Heart right ventricle (tissue), 16 donors: ENCODE results near the gene N4BP2. TPM values are rescaled to one million over a fixed set of nuclear protein-coding genes. Genes with fewer than 3 reads are reported as not detected.

Experiments
- ATAC-seq, 8 donors: fragments of 200-7000 bp; cut with Tn5 transposase; one replicate each; pipeline ENCODE4 v1.9.1; 2020; ENCODE audit warnings: mild to moderate bottlenecking in 8 of 8, moderate library complexity in 8 of 8, moderate number of reproducible peaks in 1 of 8
- DNase-seq, 2 donors: peaks; one replicate each; pipeline ENCODE4 v3.0.0-alpha.2; 2020
- H3K27ac ChIP-seq, 10 donors: fragments of 200-600 bp; sonication (generic) in 2 of 10; one replicate each; pipeline versions ENCODE4 v1.5.0 to v1.8.0; 2020 to 2022; ENCODE audit warnings: mild to moderate bottlenecking in 3 of 10
- H3K27me3 ChIP-seq, 7 donors: fragments of 200-600 bp; one replicate each; pipeline ENCODE4 v1.8.0; 2021 to 2022; ENCODE audit warnings: mild to moderate bottlenecking in 2 of 7
- H3K36me3 ChIP-seq, 9 donors: fragments of 200-600 bp; sonication (generic) in 1 of 9; one replicate each; pipeline versions ENCODE4 v1.5.0 to v1.8.0; 2020 to 2022; ENCODE audit warnings: mild to moderate bottlenecking in 2 of 9
- H3K4me1 ChIP-seq, 9 donors: fragments of 200-600 bp; sonication (generic) in 1 of 9; one replicate each; pipeline versions ENCODE4 v1.5.0 to v1.8.0; 2020 to 2022; ENCODE audit warnings: mild to moderate bottlenecking in 4 of 9
- H3K4me3 ChIP-seq, 10 donors: fragments of 200-600 bp; sonication (generic) in 2 of 10; one replicate each; pipeline versions ENCODE4 v1.5.0 to v1.8.0; 2020 to 2022; ENCODE audit warnings: mild to moderate bottlenecking in 7 of 10, moderate library complexity in 2 of 10
- H3K9me3 ChIP-seq, 11 donors: fragments of 200-600 bp in 10 of 11; sonication (generic) in 2 of 11; one replicate each; pipeline versions ENCODE4 v1.5.0 to v1.8.0; 2013 to 2022; ENCODE audit warnings: mild to moderate bottlenecking in 2 of 11, control low read depth in 1 of 11, moderate library complexity in 1 of 11
- CTCF ChIP-seq, 9 donors: fragments of 200-600 bp; sonication (generic) in 2 of 9; IDR thresholded peaks; one replicate each; pipeline versions ENCODE4 v1.5.0 to v1.8.0; 2021 to 2022; ENCODE audit warnings: antibody characterized with exemption in 9 of 9, mild to moderate bottlenecking in 5 of 9, moderate library complexity in 1 of 9
- WGBS, 2 donors: extraction: QIAGEN DNeasy Blood & Tissue Kit; methylation state at CpG; one replicate each; pipeline ENCODE4 v1.1.7; 2013; ENCODE audit warnings: inconsistent platforms in 1 of 2; 5-methylcytosine and 5-hydroxymethylcytosine counted together
- intact Hi-C, 10 donors: fragments of 100-400 bp; cut with DNase I; formaldehyde crosslinking; loops; one replicate each; pipeline versions ENCODE4 v1.11.1 to v1.14.2; 2022
- polyA plus RNA-seq, 2 donors: library from polyadenylated mRNA; stranded (reverse); fragments of 200-250 nt; gene quantifications; one replicate each; pipeline ENCODE4 v1.2.3, GENCODE V29; 2013
- total RNA-seq, 10 donors: library from RNA; stranded (reverse); fragmentation: NEBNext Ultra II Directional in 3 of 10; extraction: Animal tissue kit (Norgen Biotek cat#: 25700) in 3 of 10; gene quantifications; one replicate each; pipeline versions ENCODE4 v1.2.1 to v1.2.4, GENCODE V29; 2021 to 2023
- donor health status: Arrhythmogenic right ventricular cardiomyopathy.
- donor health status: ischemic (EF 13 %, LVEDD 7.1; RV severe dilation, severe dysfunction).
- donor health status: healthy with polysubstance abuse.
- donor health status: DM: no; HTN: yes; CAD: no.
- donor health status: DM: no; HTN: no; CAD: no.
- donor health status: ischemic (EF 25% LVEDD 6.9; RV normal size, moderate dysfunction).
- donor health status: ischemic (EF 25% LVEDD 5.7; RV mildly dilated, moderate dysfunction).
- donor health status: healthy.
- donor health status: DM: yes; HTN: yes; CAD: no.
- donor health status: Ischemic cardiomyopathy.
- donor health status: ischemic (EF 35%, LVEDD 5.7; RV mildly dilated, moderate dysfunction).
- donor health status: nonischemic (EF 11% LVEDD 7.7; RV severe dilation, severe dysfunction).
- donor health status: DM: yes; HTN: yes; CAD: no.
- donor health status: PGD.
- donor health status: ischemic (EF 29% LVEDD 5.4; RV normal size, mild dysfunction).
- donor health status: nonischemic (EF 23%, LVEDD 6.1; RV moderate dilation, normal function).

The N4BP2 gene
- total and polyA plus RNA-seq, 12 donors = 0.65 to 6.9 (median 5.1) TPM

- ATAC-seq (no peak), DNase-seq (no peak)
- 94 to 95% methylated on average over 6 of the region's 6 CpGs for WGBS, 2 donors
- H3K9me3 ChIP-seq = no peaks in the 10 kb centered on the region
- intact Hi-C loops = loop anchor here in 9 of 10 donors (5.0 to 10.0 kb wide), 7 partner anchors 82 to 595 kb away; partner anchors contain the start of genes UBE2K (in 3 of the 9), SMIM14 (in 2 of the 9) and PDS5A (in 1 of the 9)
- no peak overlapping the region for H3K4me3 ChIP-seq
- peaks cover 0 to 23% (median 14%) of the 10 kb centered on the region in 9 donors for H3K4me1 ChIP-seq
- no peaks in the 10 kb centered on the region for H3K27me3 ChIP-seq
- no peak overlapping the region for H3K27ac ChIP-seq
- peaks cover 0 to 1% (median 0%) of the 10 kb centered on the region in 9 donors for H3K36me3 ChIP-seq
- no peak for TF ChIP-seq CTCF (IDR thresholded peaks at IDR 0.05)
These were observed 2.7 kb downstream of the N4BP2 start for GRCh38 chr4:40059362-40059761.

- Histone ChIP-seq H3K27ac (no peak overlapping the region), H3K4me3 (no peak overlapping the region), H3K36me3 (peaks cover 0 to 3% (median 0%) of the 10 kb centered on the region in 9 donors), H3K27me3 (no peaks in the 10 kb centered on the region), H3K9me3 (no peaks in the 10 kb centered on the region), H3K4me1 (no peaks in the 10 kb centered on the region)
- TF ChIP-seq CTCF (IDR thresholded peaks at IDR 0.05) = no peak
- ATAC-seq (no peak), DNase-seq (no peak)
- WGBS, 2 donors = 93 to 95% methylated on average over 3 of the region's 3 CpGs
- intact Hi-C loops = no loop called here
These were observed 8.4 kb downstream of the N4BP2 start for GRCh38 chr4:40065010-40065409.

- no peak for TF ChIP-seq CTCF (IDR thresholded peaks at IDR 0.05)
- no peak for DNase-seq
These were observed 10.0 kb downstream of the N4BP2 start for GRCh38 chr4:40066651-40067050.

GRCh38 chr4:40070387-40070786 lies 13.7 kb downstream of the N4BP2 start:
- TF ChIP-seq CTCF (IDR thresholded peaks at IDR 0.05) = no peak
- Histone ChIP-seq H3K9me3 (no peaks in the 10 kb centered on the region), H3K36me3 (peaks cover 0 to 22% (median 9%) of the 10 kb centered on the region in 9 donors), H3K4me1 (no peaks in the 10 kb centered on the region), H3K27ac (no peak overlapping the region), H3K4me3 (no peak overlapping the region), H3K27me3 (no peaks in the 10 kb centered on the region)
- 90 to 98% methylated on average over 1 of the region's 1 CpG for WGBS, 2 donors
- no peak for DNase-seq
- ATAC-seq = no peak
- intact Hi-C loops = no loop called here

More at GRCh38 chr4:40066651-40067050, 10.0 kb downstream of the N4BP2 start:
- WGBS, 2 donors = 95 to 96% methylated on average over 3 of the region's 3 CpGs
- Histone ChIP-seq H3K4me1 (no peaks in the 10 kb centered on the region), H3K4me3 (no peak overlapping the region), H3K27ac (no peak overlapping the region), H3K27me3 (no peaks in the 10 kb centered on the region), H3K9me3 (no peaks in the 10 kb centered on the region), H3K36me3 (peaks cover 0 to 3% (median 0%) of the 10 kb centered on the region in 9 donors)
- intact Hi-C loops = no loop called here
- ATAC-seq = no peak
